ENCODE measurements around the gene CCDC85C.

DNA sequence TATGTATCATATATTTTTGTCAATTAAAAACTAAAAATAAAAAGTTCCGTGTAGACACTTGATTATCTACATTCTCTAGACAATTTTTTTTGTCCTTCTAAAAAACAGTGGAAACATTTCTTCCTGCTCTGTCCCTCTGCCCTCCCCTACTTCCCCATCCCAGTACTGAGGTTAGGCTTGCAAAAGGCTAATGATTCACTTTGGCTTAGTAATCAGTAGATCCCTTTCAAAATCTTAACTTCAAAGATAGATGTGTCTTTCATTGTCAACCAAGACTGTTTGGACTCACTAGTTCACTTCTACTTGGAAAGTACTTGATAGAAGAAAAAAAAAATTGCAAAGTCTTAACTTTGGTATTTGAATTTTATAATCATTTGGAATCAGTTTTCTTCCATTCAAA is 127.1 kb downstream of the CCDC85C start:
- TF ChIP-seq GTF2F1 (IDR thresholded peaks at IDR 0.05; ENCODE audit: borderline replicate concordance, low read depth, low read length) (no peak), EZH2 (IDR thresholded peaks at IDR 0.05; ENCODE audit: low read depth, low read length, severe bottlenecking) (no peak), POLR2AphosphoS5 (IDR thresholded peaks at IDR 0.05; ENCODE audit: low read depth, low read length) (no peak), SP1 (IDR thresholded peaks at IDR 0.05; ENCODE audit: low read depth, low read length) (no peak), SAP30 (IDR thresholded peaks at IDR 0.05; ENCODE audit: insufficient read depth, insufficient replicate concordance, low read length) (no peak)
- TF ChIP-seq, protein P1, sequence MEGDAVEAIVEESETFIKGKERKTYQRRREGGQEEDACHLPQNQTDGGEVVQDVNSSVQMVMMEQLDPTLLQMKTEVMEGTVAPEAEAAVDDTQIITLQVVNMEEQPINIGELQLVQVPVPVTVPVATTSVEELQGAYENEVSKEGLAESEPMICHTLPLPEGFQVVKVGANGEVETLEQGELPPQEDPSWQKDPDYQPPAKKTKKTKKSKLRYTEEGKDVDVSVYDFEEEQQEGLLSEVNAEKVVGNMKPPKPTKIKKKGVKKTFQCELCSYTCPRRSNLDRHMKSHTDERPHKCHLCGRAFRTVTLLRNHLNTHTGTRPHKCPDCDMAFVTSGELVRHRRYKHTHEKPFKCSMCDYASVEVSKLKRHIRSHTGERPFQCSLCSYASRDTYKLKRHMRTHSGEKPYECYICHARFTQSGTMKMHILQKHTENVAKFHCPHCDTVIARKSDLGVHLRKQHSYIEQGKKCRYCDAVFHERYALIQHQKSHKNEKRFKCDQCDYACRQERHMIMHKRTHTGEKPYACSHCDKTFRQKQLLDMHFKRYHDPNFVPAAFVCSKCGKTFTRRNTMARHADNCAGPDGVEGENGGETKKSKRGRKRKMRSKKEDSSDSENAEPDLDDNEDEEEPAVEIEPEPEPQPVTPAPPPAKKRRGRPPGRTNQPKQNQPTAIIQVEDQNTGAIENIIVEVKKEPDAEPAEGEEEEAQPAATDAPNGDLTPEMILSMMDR (IDR thresholded peaks at IDR 0.05; ENCODE audit: control extremely low read depth in 1 of 3, insufficient read depth in 1 of 3, low read depth in 1 of 3, low read length in 3 of 3), result no peak
- TF ChIP-seq, protein P2, sequence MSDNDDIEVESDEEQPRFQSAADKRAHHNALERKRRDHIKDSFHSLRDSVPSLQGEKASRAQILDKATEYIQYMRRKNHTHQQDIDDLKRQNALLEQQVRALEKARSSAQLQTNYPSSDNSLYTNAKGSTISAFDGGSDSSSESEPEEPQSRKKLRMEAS (IDR thresholded peaks at IDR 0.05), result no peak

All from H1 (cell line).